MCF 10A (cell line): Measurements from ENCODE around the gene TNFAIP8. TPM values are rescaled to one million over a fixed set of nuclear protein-coding genes. Genes with fewer than 3 reads are reported as not detected.

Experiments
- BruUV-seq: library from RNA; stranded (reverse); fragments of 400-500 nt; replicated peaks from 2 replicates; lab custom pipeline; 2021; lab: Mats Ljungman, UMichigan
- CTCF ChIA-PET: fragments of 300-600 bp; sonication (Branson Sonifier 250); formaldehyde crosslinking; extraction: SDS; loops from one replicate; lab custom pipeline; 2021; ENCODE audit warnings: antibody characterized with exemption, inconsistent platforms; lab: Yijun Ruan, JAX
- POLR2A ChIA-PET: fragments of 300-600, 350-650 bp; sonication (Branson Sonifier 250); formaldehyde crosslinking; extraction: SDS; loops from one replicate; lab custom pipeline; 2020; ENCODE audit warnings: antibody characterized with exemption, inconsistent platforms; lab: Yijun Ruan, JAX
- DNase-seq: peaks from one replicate; pipeline ENCODE4 v3.0.0-alpha.2; 2018; ENCODE audit not compliant: unreplicated experiment
- H3K27ac Mint-ChIP-seq: one replicate; pipeline ENCODE4 v1.8.0; 2022; ENCODE audit warnings: mild to moderate bottlenecking, low read depth, mixed read lengths; ENCODE audit not compliant: unreplicated experiment
- H3K27me3 Mint-ChIP-seq: one replicate; pipeline ENCODE4 v1.8.0; 2022; ENCODE audit warnings: mixed read lengths; ENCODE audit not compliant: insufficient read depth, unreplicated experiment
- H3K36me3 Mint-ChIP-seq: one replicate; pipeline ENCODE4 v1.8.0; 2022; ENCODE audit warnings: mild to moderate bottlenecking, moderate library complexity, mixed read lengths; ENCODE audit not compliant: insufficient read depth, unreplicated experiment
- H3K4me1 Mint-ChIP-seq: one replicate; pipeline ENCODE4 v1.8.0; 2022; ENCODE audit warnings: mixed read lengths; ENCODE audit not compliant: insufficient read depth, unreplicated experiment
- H3K4me3 Mint-ChIP-seq: one replicate; pipeline ENCODE4 v1.8.0; 2022; ENCODE audit warnings: mild to moderate bottlenecking, moderate library complexity, mixed read lengths; ENCODE audit not compliant: unreplicated experiment
- H3K9me3 Mint-ChIP-seq: one replicate; pipeline ENCODE4 v1.8.0; 2022; ENCODE audit warnings: mixed read lengths; ENCODE audit not compliant: unreplicated experiment
- CTCF ChIP-seq: fragments of 200-600 bp; IDR thresholded peaks from one replicate; pipeline ENCODE4 v1.8.0; 2022; ENCODE audit warnings: antibody characterized with exemption, mild to moderate bottlenecking; ENCODE audit not compliant: unreplicated experiment
- intact Hi-C: fragments of 100-400 bp; cut with micrococcal nuclease; formaldehyde crosslinking; loops from 2 replicates; pipeline ENCODE4 v1.14.1; 2022
- total RNA-seq: library from RNA; stranded (reverse); gene quantifications from 2 replicates; pipeline ENCODE4 v1.2.3, GENCODE V29; 2022

The TNFAIP8 gene
- total RNA-seq, 1 experiment from 2014 or later: 16.2 TPM

GRCh38 chr5:119341452-119342349, 14.1 kb upstream of the TNFAIP8 start:
- POLR2A ChIA-PET: interaction anchor here (0.7 to 22.9 kb wide), 4 partner anchors 17 to 76 kb away, joined by 3 to 385 read pairs (median 4); partner anchors contain the start of gene TNFAIP8
- BruUV-seq: no TSS peak
- DNase-seq: no peak
- peaks cover 20% of the 10 kb centered on the region for H3K4me1 Mint-ChIP-seq
- H3K36me3 Mint-ChIP-seq: peaks cover 9% of the 10 kb centered on the region
- TF ChIP-seq CTCF: no peak
- no peaks in the 10 kb centered on the region for H3K9me3 Mint-ChIP-seq
- no peak overlapping the region for H3K4me3 Mint-ChIP-seq
- no peak overlapping the region for H3K27ac Mint-ChIP-seq
- intact Hi-C loops: no loop called here
- no peaks in the 10 kb centered on the region for H3K27me3 Mint-ChIP-seq
- CTCF ChIA-PET: interaction anchor here (1.0 to 6.9 kb wide), 4 partner anchors 7 to 162 kb away, joined by 3 to 50 read pairs (median 20); no protein-coding TSS in a partner anchor

GRCh38 chr5:119342406-119342805, 13.4 kb upstream of the TNFAIP8 start:
- POLR2A ChIA-PET: interaction anchor here (0.6 to 22.9 kb wide), 5 partner anchors 16 to 85 kb away, joined by 3 to 385 read pairs (median 3); partner anchors contain the start of gene TNFAIP8
- H3K36me3 Mint-ChIP-seq: peaks cover 9% of the 10 kb centered on the region
- intact Hi-C loops: no loop called here
- no peak overlapping the region for H3K27ac Mint-ChIP-seq
- no peaks in the 10 kb centered on the region for H3K27me3 Mint-ChIP-seq
- no peak for DNase-seq
- H3K4me1 Mint-ChIP-seq: peaks cover 14% of the 10 kb centered on the region
- CTCF ChIA-PET: interaction anchor here (0.6 to 6.9 kb wide), 5 partner anchors 7 to 163 kb away, joined by 3 to 50 read pairs (median 3); no protein-coding TSS in a partner anchor
- no peak for TF ChIP-seq CTCF
- no peaks in the 10 kb centered on the region for H3K9me3 Mint-ChIP-seq
- no peak overlapping the region for H3K4me3 Mint-ChIP-seq
- BruUV-seq: no TSS peak

GRCh38 chr5:119343052-119343451, 12.8 kb upstream of the TNFAIP8 start:
- intact Hi-C loops: no loop called here

More at GRCh38 chr5:119343052-119343451, 12.8 kb upstream of the TNFAIP8 start:
- H3K27ac Mint-ChIP-seq: no peak overlapping the region
- no peak for DNase-seq
- H3K27me3 Mint-ChIP-seq: no peaks in the 10 kb centered on the region
- no TSS peak for BruUV-seq
- H3K9me3 Mint-ChIP-seq: no peaks in the 10 kb centered on the region
- H3K36me3 Mint-ChIP-seq: peaks cover 9% of the 10 kb centered on the region
- no peak overlapping the region for H3K4me3 Mint-ChIP-seq
- ChIA-PET POLR2A (interaction anchor here (0.6 to 22.9 kb wide), 3 partner anchors 9 to 86 kb away, joined by 3 to 385 read pairs (median 10); partner anchors contain the start of gene TNFAIP8), CTCF (interaction anchor here (0.6 to 6.9 kb wide), 7 partner anchors 8 to 164 kb away, joined by 3 to 50 read pairs (median 4); no protein-coding TSS in a partner anchor)
- no peak for TF ChIP-seq CTCF
- H3K4me1 Mint-ChIP-seq: peaks cover 14% of the 10 kb centered on the region
